ENCODE results near the gene DNAJC25.

DNA sequence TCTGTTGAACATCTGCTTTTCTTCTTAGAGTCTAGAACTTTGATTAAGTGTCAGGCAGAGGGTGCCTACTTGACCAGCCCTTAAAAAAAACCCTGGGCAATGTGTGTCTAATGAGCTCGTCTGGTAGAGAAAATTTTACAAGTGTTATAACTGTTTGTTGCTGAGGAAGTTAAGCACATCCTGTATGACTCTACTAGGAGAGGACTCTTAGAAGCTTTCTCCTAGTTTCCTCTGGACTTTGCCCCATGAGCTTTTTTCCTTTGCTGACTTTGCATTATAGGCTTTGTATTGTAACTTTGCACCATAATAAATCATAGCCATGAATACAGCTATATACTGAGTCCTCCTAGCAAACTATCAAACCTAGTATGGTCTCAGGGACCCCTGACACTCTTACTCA lies 69.6 kb downstream of the DNAJC25 start:
- TF ChIP-seq POLR2A (IDR thresholded peaks at IDR 0.05) = no peak
- TF ChIP-seq, protein P1, sequence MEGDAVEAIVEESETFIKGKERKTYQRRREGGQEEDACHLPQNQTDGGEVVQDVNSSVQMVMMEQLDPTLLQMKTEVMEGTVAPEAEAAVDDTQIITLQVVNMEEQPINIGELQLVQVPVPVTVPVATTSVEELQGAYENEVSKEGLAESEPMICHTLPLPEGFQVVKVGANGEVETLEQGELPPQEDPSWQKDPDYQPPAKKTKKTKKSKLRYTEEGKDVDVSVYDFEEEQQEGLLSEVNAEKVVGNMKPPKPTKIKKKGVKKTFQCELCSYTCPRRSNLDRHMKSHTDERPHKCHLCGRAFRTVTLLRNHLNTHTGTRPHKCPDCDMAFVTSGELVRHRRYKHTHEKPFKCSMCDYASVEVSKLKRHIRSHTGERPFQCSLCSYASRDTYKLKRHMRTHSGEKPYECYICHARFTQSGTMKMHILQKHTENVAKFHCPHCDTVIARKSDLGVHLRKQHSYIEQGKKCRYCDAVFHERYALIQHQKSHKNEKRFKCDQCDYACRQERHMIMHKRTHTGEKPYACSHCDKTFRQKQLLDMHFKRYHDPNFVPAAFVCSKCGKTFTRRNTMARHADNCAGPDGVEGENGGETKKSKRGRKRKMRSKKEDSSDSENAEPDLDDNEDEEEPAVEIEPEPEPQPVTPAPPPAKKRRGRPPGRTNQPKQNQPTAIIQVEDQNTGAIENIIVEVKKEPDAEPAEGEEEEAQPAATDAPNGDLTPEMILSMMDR (IDR thresholded peaks at IDR 0.05) = no peak
- no peak for TF ChIP-seq POLR2AphosphoS5 (IDR thresholded peaks at IDR 0.05)

Measured in prostate gland (tissue), 2 donors.